ENCODE measurements around the gene PSMD9.
"Not testable (repeated sequence)": the region's sequence is repeated elsewhere in the genome, so short reads cannot be mapped to it uniquely, and the experiment has no call there.

DNA sequence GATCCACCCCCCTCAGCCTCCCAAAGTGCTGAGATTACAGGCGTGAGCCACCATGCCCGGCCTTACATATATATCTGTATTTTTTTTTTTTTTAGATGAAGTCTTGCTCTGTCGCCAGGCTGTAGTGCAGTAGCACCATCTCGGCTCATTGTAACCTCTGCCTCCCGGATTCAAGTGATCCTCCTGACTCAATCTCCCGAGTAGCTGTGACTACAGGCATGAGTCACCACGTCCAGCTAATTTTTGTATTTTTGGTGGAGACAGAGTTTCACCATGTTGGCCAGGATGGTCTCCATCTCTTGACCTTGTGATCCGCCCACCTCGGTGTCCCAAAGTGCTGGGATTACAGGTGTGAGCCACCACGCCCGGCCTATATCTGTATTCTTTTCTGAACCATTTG is 3.5 kb upstream of the PSMD9 start:
- not testable (repeated sequence) for TF ChIP-seq ZNF274 (IDR thresholded peaks at IDR 0.05; ENCODE audit: low read depth, low read length); YY1 (IDR thresholded peaks at IDR 0.05; ENCODE audit: insufficient read depth, insufficient read length)

All from NT2/D1 (cell line).